Activated naive CD4-positive, alpha-beta T cell treated with anti-CD3 and anti-CD28 coated beads for 36 hours (primary cell): ENCODE data around the gene RIMBP2. TPM values are rescaled to one million over a fixed set of nuclear protein-coding genes. Genes with fewer than 3 reads are reported as not detected.
A peak's percentile ranks its signal among the peaks of the same experiment; 100 is the strongest.

ENCODE experiments used
- CTCF ChIA-PET: fragments of 350-600 bp; sonication (Branson Sonifier 250); formaldehyde crosslinking; loops from one replicate; lab custom pipeline; 2021; ENCODE audit warnings: antibody characterized with exemption; lab: Charles Lee
- DNase-seq: peaks from one replicate; pipeline ENCODE4 v3.0.0-alpha.2; 2020
- H3K27ac Mint-ChIP-seq: one replicate; pipeline ENCODE4 v1.8.0; 2021; ENCODE audit warnings: mild to moderate bottlenecking, mixed read lengths
- H3K27me3 Mint-ChIP-seq: one replicate; pipeline ENCODE4 v1.8.0; 2021; ENCODE audit warnings: low read depth, mixed read lengths
- H3K36me3 Mint-ChIP-seq: one replicate; pipeline ENCODE4 v1.8.0; 2021; ENCODE audit warnings: low read depth, mixed read lengths
- H3K4me1 Mint-ChIP-seq: one replicate; pipeline ENCODE4 v1.8.0; 2021; ENCODE audit warnings: low read depth, mixed read lengths
- H3K4me3 Mint-ChIP-seq: one replicate; pipeline ENCODE4 v1.8.0; 2021; ENCODE audit warnings: mild to moderate bottlenecking, moderate library complexity, mixed read lengths
- H3K9me3 Mint-ChIP-seq: one replicate; pipeline ENCODE4 v1.8.0; 2021; ENCODE audit warnings: mixed read lengths
- intact Hi-C: fragments of 100-400 bp; cut with micrococcal nuclease; formaldehyde crosslinking; loops from one replicate; pipeline ENCODE4 v1.15.1; 2023
- total RNA-seq, 2 experiments: library from RNA; stranded (reverse); gene quantifications; one replicate each; pipeline ENCODE4 v1.2.3, GENCODE V29; 2021

Gene RIMBP2
- total RNA-seq, 2 experiments from 2014 or later: not detected

DNA sequence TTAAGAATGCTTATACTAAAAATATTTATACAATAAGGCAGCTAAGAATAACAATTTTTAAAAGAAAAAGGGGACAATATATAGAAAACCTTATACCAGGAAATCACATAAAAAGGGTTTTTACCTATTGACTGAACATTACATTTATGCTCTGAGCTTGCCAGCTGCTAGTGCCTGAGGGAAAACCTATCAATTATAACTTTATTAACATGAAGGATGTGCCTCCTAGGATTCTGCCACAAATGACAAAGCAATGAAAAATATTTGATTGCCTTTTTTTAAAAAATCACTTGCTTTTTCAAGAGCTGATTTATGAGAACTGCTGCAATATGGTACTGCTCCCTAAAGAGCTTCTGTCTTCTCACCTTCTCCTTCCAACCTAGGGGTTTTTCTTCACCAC, 185.7 kb downstream of the RIMBP2 start:
- Mint-ChIP-seq H3K4me1 (no peaks in the 10 kb centered on the region), H3K4me3 (no peak overlapping the region), H3K36me3 (no peaks in the 10 kb centered on the region), H3K27me3 (peaks cover 12% of the 10 kb centered on the region), H3K27ac (no peak overlapping the region), H3K9me3 (no peaks in the 10 kb centered on the region)
- DNase-seq: no peak
- CTCF ChIA-PET: interaction anchor here (0.8 kb wide), 1 partner anchor 14 kb away, joined by 3 read pairs; no protein-coding TSS in a partner anchor
- intact Hi-C loops: no loop called here

DNA sequence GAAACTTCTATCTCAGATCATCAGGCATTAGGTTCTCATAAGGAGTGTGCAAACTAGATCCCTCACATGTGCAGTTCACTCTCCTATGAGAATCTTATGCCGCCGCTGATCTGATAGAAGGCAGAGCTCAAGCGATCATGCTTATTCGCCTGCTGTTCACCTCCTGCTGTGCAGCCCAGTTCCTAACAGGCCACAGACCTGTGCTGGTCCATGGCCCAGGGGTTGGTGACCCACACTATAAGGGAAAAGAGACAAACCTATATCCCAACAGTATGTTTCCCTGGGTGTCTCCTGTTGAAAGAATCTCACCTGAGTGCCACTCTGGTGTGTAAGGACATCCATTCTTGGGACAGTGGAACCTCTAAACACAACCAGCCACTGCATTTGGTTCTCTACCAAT, 186.3 kb downstream of the RIMBP2 start:
- Mint-ChIP-seq H3K27me3 (peaks cover 17% of the 10 kb centered on the region), H3K36me3 (no peaks in the 10 kb centered on the region), H3K9me3 (no peaks in the 10 kb centered on the region), H3K27ac (no peak overlapping the region), H3K4me1 (no peaks in the 10 kb centered on the region), H3K4me3 (no peak overlapping the region)
- CTCF ChIA-PET: no interaction called here
- DNase-seq: no peak
- intact Hi-C loops: no loop called here

DNA sequence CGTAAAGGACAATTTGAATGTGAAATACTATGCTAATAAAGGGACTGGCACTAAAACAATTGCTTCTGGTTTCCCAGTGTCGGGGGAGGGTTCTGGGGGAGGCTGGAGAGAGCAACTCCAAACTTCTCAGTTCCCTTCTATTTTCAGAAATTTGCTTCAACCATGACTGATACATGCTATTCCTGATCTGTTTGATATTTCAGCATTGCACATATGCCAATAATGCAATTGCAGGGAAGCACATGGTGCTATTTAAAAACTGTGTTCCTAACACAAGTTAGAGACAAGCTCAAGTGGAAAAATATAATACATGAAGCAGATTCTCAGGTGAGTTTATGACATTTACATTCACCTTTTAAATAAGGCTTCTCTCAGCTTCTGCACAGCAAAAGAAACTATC, 188.9 kb downstream of the RIMBP2 start:
- intact Hi-C loops: no loop called here
- Mint-ChIP-seq H3K4me3 (no peak overlapping the region), H3K9me3 (no peaks in the 10 kb centered on the region), H3K27ac (no peak overlapping the region), H3K36me3 (no peaks in the 10 kb centered on the region), H3K27me3 (peaks cover 21% of the 10 kb centered on the region), H3K4me1 (no peaks in the 10 kb centered on the region)
- CTCF ChIA-PET: no interaction called here
- no peak for DNase-seq

DNA sequence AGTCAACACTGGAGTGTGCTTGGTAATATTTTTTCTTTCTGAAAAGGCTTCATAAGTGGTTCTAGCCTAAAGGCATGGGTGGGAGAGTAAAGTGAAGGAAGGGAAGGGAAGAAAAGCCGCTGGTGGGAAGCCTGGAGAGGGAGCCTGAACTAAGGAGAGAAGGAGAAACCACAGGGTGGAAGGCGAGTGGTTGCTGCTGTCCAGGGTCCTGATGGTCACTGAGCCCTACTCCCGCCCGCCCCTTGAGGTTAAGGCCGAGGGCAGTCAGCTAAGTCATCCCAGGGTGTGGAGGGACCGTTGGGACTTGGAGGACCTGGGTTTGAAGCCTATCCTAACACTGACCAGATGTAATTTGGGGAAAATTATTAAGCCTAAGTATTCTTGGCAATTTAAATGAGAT, 189.3 kb downstream of the RIMBP2 start:
- intact Hi-C loops: no loop called here
- H3K4me3 Mint-ChIP-seq: no peak overlapping the region
- H3K36me3 Mint-ChIP-seq: no peaks in the 10 kb centered on the region
- no peaks in the 10 kb centered on the region for H3K9me3 Mint-ChIP-seq
- no peak overlapping the region for H3K27ac Mint-ChIP-seq
- H3K27me3 Mint-ChIP-seq: peaks cover 21% of the 10 kb centered on the region
- H3K4me1 Mint-ChIP-seq: no peaks in the 10 kb centered on the region
- CTCF ChIA-PET: no interaction called here
- DNase-seq: peak; percentile 16

DNA sequence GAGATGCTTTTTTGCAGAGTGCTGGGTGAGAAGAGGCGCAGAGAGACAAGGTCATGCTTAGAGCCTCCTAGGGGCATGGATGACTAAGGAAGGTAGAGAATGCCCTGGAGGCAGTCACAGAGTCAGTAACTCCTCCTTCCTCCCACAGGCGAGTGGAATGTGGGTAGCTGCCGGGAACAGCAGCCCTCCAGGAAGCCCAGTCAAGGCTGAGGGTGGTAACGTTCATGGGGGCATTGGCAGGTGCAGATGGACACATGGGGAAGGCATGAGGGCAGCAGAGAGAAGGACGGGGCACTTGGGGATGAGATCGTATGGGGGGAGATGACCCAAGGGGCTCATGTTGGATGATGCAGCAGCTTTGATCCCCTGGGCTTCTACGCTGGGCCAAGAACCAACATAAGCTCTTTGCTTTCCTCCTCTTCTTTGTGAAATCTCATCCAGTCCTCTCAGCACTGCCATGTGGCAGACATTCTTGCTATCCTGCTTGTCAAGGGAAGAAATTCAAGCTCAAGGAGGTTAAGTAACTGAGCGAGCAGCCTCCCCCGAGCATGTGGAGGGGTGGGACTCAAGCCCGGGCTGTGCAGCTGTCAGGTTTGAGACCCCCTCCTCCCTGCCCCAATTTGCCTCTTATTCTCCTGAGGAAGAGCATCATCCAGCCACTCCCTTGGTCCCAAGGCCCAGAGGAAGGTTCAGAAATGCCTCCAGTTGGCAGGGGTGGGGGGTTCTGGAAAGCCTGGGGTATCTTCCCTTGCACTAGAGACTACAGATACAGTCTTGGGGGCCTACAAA, 190.5 kb downstream of the RIMBP2 start:
- H3K4me1 Mint-ChIP-seq: no peaks in the 10 kb centered on the region
- no peaks in the 10 kb centered on the region for H3K9me3 Mint-ChIP-seq
- no peak for DNase-seq
- intact Hi-C loops: no loop called here
- CTCF ChIA-PET: no interaction called here
- H3K27me3 Mint-ChIP-seq: peaks cover 23% of the 10 kb centered on the region
- no peak overlapping the region for H3K27ac Mint-ChIP-seq
- H3K4me3 Mint-ChIP-seq: no peak overlapping the region
- no peaks in the 10 kb centered on the region for H3K36me3 Mint-ChIP-seq

DNA sequence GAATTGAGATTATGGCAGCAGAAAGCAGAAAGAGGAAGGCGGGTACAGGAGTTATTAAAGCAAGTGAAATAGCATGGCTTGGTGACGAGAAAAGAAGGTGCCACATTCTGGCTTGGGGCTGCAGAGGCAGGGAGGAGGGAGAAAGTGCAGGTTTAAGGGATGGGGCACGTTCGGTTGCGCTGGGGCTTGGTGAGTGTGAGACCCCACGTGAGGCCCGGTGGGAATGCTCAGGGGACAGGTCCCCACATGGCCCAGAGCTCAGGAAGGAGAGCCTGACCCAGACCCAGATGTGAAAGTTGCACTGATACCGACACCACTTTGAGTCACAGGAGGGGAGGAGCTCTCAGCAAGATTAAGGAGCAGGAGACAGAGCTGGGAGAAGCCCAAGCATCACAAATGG, 191.3 kb downstream of the RIMBP2 start:
- Mint-ChIP-seq H3K4me1 (no peaks in the 10 kb centered on the region), H3K27ac (no peak overlapping the region), H3K27me3 (peaks cover 23% of the 10 kb centered on the region), H3K36me3 (no peaks in the 10 kb centered on the region), H3K9me3 (no peaks in the 10 kb centered on the region), H3K4me3 (no peak overlapping the region)
- CTCF ChIA-PET: no interaction called here
- intact Hi-C loops: no loop called here
- no peak for DNase-seq

DNA sequence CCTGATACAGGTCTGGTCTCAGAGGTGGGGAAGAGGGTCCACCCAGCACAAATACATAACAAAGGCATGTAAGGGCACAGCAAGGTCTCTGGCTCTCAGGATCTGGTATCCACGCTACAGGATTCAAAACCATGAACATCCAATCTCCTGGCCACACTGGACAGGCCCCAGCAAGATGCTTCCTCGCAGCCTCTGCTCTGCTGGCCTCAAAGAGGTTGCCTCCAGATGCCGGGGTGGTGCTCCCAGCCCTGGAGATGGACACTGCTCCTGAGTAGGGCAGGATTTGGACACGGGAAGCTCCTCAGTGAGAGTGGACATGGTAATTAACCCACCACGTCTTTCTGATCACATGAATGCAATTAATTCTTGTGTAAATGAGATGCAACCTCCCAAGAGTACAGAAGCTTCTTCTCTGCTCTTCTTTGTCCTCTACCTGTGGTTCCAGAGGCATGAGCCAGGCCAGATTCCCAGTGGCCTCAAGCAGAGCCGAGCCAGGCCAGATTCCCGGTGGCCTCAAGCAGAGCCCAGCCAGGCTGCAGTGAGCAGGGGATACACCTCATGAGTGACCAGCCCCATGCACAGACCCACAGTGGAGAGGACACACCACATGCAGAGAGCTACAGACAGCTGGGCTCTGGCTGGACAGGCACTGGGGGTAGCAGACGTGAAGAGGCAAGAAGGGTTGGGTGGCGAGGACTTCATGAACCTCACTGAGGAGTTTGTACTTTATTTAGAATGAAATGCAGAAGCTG, 192.1 kb downstream of the RIMBP2 start:
- intact Hi-C loops: no loop called here
- no peaks in the 10 kb centered on the region for H3K4me1 Mint-ChIP-seq
- peaks cover 21% of the 10 kb centered on the region for H3K27me3 Mint-ChIP-seq
- no peaks in the 10 kb centered on the region for H3K36me3 Mint-ChIP-seq
- no peak for DNase-seq
- H3K9me3 Mint-ChIP-seq: no peaks in the 10 kb centered on the region
- no peak overlapping the region for H3K4me3 Mint-ChIP-seq
- no peak overlapping the region for H3K27ac Mint-ChIP-seq
- CTCF ChIA-PET: no interaction called here

DNA sequence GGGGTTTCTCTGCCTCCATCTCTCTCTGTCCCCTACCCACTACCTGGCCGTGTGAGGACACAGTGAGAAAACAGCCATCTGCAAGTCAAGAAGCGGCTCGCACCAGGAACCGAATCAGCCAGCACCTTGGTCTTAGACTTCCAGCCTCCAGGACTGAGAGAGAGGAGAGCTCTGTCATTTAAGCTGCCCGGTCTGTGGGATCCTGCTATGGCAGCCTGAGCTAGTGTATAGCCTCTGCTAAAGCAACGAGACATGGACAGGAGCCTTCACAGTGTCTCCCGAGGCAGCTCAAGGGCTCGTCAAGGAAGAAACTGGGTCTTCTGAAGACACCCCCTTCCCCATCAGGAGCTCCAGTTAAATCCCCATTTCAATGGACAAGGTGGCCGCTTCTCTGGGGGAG, 192.9 kb downstream of the RIMBP2 start:
- CTCF ChIA-PET: no interaction called here
- Mint-ChIP-seq H3K36me3 (no peaks in the 10 kb centered on the region), H3K27me3 (peaks cover 18% of the 10 kb centered on the region), H3K27ac (no peak overlapping the region), H3K9me3 (no peaks in the 10 kb centered on the region), H3K4me1 (no peaks in the 10 kb centered on the region), H3K4me3 (no peak overlapping the region)
- DNase-seq: no peak
- intact Hi-C loops: no loop called here

DNA sequence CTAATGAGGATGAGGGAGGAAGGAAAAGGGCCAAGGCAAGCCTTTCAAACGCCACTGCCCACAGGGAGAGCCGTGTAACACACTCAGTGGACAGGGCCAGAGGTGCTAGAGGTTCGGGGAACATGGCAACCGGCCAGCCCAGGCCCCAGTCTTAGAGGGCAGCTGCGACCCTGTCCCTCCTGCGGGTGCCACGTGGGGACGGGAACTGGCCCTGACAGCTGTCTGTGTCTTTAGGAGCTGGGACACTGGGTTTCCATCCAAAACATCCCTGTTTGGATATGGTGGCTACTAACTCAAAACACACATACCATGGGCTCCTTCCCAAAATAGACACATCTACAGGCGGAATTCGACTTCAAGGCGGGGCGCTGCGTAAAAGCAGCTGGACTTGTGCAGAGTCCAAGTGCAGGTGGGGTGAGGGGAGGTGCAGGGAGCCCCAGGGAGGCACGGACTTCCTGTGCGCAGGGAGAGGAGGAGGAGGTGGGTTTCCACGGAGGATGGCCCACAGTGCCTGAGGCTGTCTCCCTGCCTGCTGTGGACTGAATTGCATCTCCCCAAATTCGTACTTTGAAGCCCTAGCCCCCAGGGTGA, 193.8 kb downstream of the RIMBP2 start:
- CTCF ChIA-PET: no interaction called here
- intact Hi-C loops: no loop called here
- DNase-seq: no peak
- H3K27me3 Mint-ChIP-seq: peaks cover 18% of the 10 kb centered on the region
- no peaks in the 10 kb centered on the region for H3K36me3 Mint-ChIP-seq
- no peaks in the 10 kb centered on the region for H3K4me1 Mint-ChIP-seq
- H3K4me3 Mint-ChIP-seq: no peak overlapping the region
- H3K27ac Mint-ChIP-seq: no peak overlapping the region
- no peaks in the 10 kb centered on the region for H3K9me3 Mint-ChIP-seq

DNA sequence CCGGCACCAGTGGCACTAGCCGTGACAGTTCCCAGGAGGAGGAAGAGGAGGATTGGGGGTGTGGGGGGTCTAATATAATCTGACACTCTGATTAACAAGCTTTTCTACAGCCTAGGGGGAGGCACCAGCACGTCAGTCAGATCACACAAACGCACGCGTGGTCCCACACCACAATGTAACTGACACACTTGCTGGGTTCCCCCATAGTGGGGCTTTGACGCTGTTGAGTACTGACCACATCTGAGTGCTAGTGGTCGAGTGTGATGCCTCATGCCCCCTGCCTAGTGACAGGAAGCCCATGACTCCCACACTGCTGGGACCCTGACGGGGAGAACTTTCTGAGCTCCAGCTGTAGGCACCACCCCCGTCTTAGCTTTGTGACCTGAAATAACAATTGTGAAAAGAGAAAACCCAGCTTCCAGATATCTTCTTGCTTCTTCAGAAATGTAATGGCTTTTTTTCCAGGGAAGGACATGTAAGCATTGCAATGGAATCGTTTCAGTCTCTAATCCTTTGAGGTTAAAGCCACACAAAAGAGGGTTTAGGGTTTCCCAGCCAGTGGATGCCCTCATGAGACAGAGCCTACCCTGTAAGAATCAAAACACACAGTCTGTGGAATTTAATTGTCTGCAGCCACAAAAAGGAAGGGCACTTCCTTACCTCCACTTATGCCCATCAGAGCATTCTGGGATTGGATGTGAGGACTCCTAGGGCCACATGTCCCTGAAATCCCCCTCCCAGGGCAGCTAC, 194.5 kb downstream of the RIMBP2 start:
- Mint-ChIP-seq H3K4me1 (no peaks in the 10 kb centered on the region), H3K36me3 (no peaks in the 10 kb centered on the region), H3K27me3 (peaks cover 18% of the 10 kb centered on the region), H3K9me3 (no peaks in the 10 kb centered on the region), H3K27ac (no peak overlapping the region), H3K4me3 (no peak overlapping the region)
- CTCF ChIA-PET: no interaction called here
- no peak for DNase-seq
- intact Hi-C loops: no loop called here

DNA sequence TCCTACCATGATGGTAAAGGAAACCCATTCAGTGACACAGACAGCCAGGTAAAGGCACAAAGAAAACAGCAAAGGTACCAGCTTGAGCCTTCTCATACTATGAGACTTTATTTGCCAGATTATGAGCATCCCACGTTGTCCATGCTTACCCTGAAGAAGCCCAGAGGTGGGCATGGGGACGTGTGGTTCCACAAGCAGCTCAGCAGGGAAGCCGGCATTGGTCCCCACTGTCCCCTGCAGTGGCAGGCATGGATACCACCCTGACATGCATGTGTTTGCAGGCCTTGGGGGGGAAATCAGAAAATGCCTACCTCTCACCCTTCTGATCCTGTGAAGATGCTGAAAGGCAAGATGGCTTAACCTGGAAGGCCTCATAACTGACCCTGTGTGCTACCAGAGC, 195.3 kb downstream of the RIMBP2 start:
- intact Hi-C loops: no loop called here
- Mint-ChIP-seq H3K27me3 (peaks cover 15% of the 10 kb centered on the region), H3K9me3 (peaks cover 4% of the 10 kb centered on the region), H3K4me1 (no peaks in the 10 kb centered on the region), H3K27ac (no peak overlapping the region), H3K4me3 (no peak overlapping the region), H3K36me3 (no peaks in the 10 kb centered on the region)
- no peak for DNase-seq
- CTCF ChIA-PET: no interaction called here

DNA sequence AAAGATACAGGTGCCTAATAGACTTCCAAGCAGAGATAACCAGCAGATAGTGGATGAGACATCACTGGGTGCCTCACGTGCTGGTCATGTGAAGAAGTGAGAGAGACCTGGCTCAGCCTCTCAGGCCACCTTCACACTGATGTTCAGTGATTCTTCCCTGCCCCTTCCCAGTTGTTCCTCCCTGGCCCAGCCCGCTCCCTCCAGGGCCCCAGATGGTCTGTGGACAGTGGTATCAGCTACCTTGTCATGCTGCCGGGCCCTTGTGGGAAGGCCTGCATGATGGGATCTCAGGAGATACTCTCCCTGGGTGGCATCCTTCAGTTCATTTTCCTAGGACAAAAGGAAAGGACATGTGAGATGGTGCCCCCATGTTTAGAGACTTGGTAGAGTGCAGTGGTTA, 198.5 kb downstream of the RIMBP2 start:
- Mint-ChIP-seq H3K4me1 (no peaks in the 10 kb centered on the region), H3K4me3 (no peak overlapping the region), H3K27ac (no peak overlapping the region), H3K36me3 (no peaks in the 10 kb centered on the region), H3K27me3 (peaks cover 3% of the 10 kb centered on the region), H3K9me3 (peaks cover 4% of the 10 kb centered on the region)
- CTCF ChIA-PET: interaction anchor here (0.7 kb wide), 1 partner anchor 75 kb away, joined by 3 read pairs; no protein-coding TSS in a partner anchor
- DNase-seq: no peak
- intact Hi-C loops: no loop called here
